HK-2 (cell line): ENCODE data around the gene LIMK2.
A peak's percentile ranks its signal among the peaks of the same experiment; 100 is the strongest.

Experiments used
- DNase-seq: peaks from one replicate; pipeline ENCODE4 v3.0.0-alpha.2; 2018; ENCODE audit not compliant: unreplicated experiment

Gene LIMK2

GRCh38 chr22:31272522-31273446 lies 60.7 kb downstream of the LIMK2 start:
- peak; percentile 52 for DNase-seq

- no peak for DNase-seq
Measured at GRCh38 chr22:31274017-31274416, 61.9 kb downstream of the LIMK2 start.

- DNase-seq, result no peak
Measured at GRCh38 chr22:31275018-31275417, 62.9 kb downstream of the LIMK2 start.

- no peak for DNase-seq
Measured at GRCh38 chr22:31275576-31275975, 63.5 kb downstream of the LIMK2 start.

GRCh38 chr22:31276426-31277167 lies 64.5 kb downstream of the LIMK2 start:
- no peak for DNase-seq

- no peak for DNase-seq
Measured at GRCh38 chr22:31277741-31278140, 65.6 kb downstream of the LIMK2 start.

GRCh38 chr22:31278151-31278621 lies 66.1 kb downstream of the LIMK2 start:
- DNase-seq, result no peak

DNA sequence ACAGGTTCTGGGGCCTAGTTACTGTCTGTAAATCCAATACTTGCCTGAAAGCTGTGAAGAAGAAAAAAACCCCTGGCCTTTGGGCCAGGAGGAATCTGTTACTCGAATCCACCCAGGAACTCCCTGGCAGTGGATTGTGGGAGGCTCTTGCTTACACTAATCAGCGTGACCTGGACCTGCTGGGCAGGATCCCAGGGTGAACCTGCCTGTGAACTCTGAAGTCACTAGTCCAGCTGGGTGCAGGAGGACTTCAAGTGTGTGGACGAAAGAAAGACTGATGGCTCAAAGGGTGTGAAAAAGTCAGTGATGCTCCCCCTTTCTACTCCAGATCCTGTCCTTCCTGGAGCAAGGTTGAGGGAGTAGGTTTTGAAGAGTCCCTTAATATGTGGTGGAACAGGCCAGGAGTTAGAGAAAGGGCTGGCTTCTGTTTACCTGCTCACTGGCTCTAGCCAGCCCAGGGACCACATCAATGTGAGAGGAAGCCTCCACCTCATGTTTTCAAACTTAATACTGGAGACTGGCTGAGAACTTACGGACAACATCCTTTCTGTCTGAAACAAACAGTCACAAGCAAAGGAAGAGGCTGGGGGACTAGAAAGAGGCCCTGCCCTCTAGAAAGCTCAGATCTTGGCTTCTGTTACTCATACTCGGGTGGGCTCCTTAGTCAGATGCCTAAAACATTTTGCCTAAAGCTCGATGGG lies 66.7 kb downstream of the LIMK2 start:
- no peak for DNase-seq

GRCh38 chr22:31279327-31279669 lies 67.2 kb downstream of the LIMK2 start:
- no peak for DNase-seq

GRCh38 chr22:31279821-31280505 lies 67.9 kb downstream of the LIMK2 start:
- no peak for DNase-seq

DNA sequence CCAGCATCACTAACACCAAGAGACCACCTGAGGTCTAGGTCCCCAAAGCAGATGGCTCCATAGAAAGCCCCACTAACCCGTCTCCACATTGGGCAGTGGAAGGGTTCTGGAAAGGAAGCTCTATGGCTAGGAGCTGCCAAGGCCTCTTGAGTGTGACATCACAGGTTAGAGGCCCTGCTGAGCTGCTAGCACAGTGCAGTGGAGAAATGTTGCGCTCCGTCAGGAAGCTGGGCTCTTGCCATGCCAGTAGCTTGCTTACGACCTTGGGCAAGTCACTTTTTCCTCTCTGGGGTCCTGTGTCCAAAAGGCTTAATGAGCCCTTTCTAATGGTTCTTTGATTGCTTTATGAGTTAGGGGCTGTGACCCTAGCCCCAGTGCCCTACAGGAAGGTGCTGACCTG lies 69.6 kb downstream of the LIMK2 start:
- DNase-seq, result no peak

- DNase-seq, result no peak
Measured at GRCh38 chr22:31282748-31283468, 70.8 kb downstream of the LIMK2 start.

DNA sequence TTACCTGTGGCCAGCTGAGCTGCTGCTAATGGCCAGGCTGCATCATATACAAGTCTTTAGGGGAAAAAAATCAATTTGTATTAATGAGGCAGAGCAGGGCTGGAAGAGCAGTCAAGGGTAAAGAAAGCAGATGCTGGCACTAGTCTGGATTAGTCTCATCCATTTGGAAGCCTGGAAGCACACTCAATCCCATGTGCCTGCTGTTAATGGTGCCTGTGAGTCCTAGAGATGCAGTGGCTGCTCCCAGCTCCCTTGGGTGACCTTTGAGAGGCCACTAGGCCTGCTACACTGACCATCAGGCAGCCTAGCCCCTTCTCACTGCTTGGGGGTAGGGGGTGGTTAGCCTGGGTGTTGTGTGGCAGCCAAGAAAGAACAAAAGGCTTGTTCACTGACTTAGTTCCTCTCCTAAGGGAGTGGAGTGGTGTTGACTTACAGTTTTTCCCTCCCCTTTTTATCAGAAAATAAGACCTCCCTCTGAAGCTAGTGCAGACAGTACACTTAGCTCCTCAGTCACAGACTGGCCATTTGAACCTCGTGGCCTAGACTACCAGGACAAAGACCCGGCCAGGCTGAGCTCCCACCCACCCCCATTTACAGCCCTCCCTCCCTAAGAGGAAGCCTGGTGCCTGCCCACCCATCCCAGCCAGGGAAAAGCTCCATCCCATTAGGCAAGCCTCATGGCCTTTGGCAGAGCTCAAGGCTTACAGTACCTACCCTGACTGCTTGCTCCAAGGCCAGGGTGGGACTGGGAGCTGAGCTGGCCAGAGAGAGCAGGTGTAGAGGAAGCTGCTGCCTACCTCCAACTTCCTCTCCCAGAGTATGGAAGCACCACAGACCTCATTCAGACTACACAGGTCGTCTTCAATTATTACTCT lies 72.4 kb downstream of the LIMK2 start:
- no peak for DNase-seq

DNA sequence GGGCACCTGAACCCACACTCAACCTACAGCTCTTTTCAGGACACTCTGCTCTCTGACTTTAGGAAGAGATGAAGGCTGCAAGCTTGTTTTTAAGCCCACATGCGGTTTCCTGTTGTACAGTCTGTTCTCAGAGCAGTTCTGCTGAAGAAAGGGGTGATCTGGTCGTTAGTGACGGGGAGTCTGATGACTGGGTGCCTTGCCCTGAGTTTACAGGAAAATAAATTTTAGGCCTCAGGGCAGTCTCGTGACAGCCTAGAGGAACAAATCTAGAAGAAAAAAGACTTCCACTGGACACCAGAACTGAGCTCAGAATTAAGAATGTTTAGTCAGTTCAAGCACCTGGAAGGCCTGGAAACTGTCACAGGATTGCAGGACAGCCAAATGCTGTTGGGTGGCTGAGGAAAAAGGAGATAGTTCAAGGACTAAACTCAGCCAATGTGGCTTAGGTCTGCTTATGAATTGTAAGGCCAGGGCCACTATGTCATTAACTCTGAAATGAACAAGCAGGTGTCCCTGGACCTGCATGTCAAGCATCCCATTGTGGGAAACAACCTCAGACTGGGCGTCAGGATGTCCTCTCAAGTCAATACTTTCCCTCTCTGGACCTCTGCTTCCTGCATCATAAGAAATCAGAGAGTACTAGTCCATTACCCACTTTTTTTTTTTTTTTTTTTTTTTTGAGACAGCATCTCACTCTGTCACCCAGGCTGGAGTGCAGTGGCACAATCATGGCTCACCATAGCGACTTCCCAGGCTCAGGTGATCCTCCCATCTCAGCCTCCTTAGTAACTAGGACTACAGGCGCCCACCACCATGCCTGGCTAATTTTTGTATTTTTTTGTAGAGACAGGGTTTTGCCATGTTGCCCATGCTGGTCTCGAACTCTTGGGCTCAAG lies 74.5 kb downstream of the LIMK2 start:
- no peak for DNase-seq

GRCh38 chr22:31287818-31288495 lies 75.9 kb downstream of the LIMK2 start:
- no peak for DNase-seq

DNA sequence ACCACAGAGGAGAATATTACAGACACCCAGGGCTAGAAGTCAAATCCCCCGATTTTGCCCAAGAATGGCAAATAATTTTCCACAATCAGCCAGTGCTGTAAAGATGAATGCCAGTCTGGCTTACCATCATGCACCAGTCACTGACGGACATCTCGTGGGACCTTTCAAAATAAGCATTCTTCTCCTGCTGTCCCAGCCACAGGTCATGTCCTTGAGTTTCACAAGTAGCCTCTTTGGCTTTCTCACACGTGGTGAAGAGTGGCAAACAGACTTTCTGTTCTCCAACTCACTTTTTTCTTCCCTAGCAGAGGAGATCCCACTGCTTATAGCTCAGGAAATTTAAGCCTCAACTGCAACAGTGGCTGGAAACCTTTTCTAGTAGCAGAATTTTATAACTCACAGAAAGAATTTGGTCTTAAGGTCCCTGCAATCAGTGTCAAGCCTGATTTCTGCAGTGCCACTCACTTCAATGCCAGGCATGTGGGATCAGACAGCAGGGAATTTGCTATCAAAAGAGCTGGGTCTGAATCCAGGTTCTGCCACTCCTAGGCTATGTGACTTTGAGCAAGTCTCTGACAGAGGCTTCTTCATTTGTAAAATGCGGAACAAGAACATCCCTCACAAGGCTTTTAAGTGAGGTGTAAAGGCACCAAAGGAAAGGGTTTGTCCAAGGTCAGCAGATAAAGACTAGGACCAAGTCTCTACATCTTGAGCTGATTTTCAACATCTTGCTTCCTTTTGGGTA lies 76.6 kb downstream of the LIMK2 start:
- no peak for DNase-seq

DNA sequence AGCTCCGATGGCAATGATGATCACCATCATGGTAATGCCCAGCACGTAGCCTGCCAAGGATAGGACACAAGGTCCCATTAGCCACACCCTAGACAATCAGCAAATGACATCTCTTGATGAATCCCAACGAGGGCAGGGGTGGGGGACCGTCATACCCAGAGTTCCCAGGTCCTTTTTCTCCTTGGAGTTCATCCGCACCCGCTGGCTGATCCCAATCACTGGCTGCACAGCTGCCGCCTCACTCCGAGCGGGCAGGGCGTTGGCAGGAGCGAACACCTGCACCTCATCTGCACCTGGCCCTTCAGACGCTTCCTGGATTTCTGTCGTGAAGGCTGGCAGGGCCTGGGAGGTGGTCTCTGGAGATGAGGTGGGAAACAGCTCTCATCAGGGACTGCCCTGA lies 77.2 kb downstream of the LIMK2 start:
- DNase-seq, result no peak
